Esophagus mucosa (tissue), 1 donor: ENCODE data around the gene GOT1. TPM values are rescaled to one million over a fixed set of nuclear protein-coding genes. Genes with fewer than 3 reads are reported as not detected.

Experiments
- total RNA-seq: library from RNA; stranded (reverse); gene quantifications from one replicate; pipeline ENCODE4 v1.2.4, GENCODE V29; 2023
- donor health status: DM: yes; HTN: yes; CAD: no.

The GOT1 gene
- total RNA-seq, 1 donor from 2014 or later = 57.0 TPM

Other genes starting within 250 kb of the GOT1 start
- gene HPSE2, start 194.8 kb downstream of the GOT1 start, total RNA-seq = 0.20 TPM
- gene CNNM1, start 101.3 kb downstream of the GOT1 start, total RNA-seq = 0.36 TPM
- gene NKX2-3, start 102.3 kb upstream of the GOT1 start, total RNA-seq = 0.12 TPM
- 35.8 TPM for gene SLC25A28, start 189.8 kb upstream of the GOT1 start, total RNA-seq
- 16.0 TPM for gene ENTPD7, start 228.9 kb upstream of the GOT1 start, total RNA-seq